Stimulated activated CD8-positive, alpha-beta memory T cell treated with anti-CD3 and anti-CD28 coated beads, Interleukin-12 subunit alpha, Interleukin-12 subunit beta, amount 100 ng/mL, for 1 hour (primary cell): Measurements from ENCODE around the gene NRP1.

Experiments used
- DNase-seq: peaks from one replicate; pipeline ENCODE4 v3.0.0-alpha.2; 2020; ENCODE audit warnings: low read depth

Gene NRP1

DNA sequence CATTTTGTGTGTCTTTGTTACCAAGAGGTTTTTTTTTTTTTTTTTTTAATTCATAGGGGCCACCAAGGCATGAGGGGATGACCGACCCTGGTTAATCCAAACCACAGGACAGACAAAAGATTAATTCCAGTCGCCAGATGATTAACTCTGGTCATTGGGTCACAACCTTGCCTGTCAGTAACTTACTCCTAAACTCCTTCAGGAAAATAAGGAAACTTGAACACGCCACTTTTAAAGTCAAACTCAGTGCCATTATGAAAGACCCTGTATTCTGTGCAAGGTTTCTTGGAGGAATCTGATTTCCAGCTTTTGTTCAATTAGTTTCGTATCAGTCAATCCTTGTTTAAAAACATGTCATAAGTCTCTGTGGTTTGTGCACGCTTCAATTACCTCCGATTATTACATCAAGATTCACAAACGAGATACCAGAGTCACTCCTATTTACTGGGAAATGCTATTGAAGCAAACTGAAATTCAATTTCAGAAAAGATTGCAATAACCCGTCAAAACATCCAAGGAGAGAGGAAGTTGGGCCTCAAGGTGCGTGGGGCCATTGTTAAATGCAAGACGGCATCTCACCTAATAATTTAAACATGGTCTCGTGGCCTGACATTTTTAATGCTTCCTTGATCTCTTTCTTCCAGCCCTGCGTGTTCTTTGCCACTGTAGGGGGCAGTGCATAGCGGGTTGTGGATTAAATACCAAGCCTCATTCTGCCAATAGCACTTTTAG is 44.0 kb downstream of the NRP1 start:
- DNase-seq, result no peak

DNA sequence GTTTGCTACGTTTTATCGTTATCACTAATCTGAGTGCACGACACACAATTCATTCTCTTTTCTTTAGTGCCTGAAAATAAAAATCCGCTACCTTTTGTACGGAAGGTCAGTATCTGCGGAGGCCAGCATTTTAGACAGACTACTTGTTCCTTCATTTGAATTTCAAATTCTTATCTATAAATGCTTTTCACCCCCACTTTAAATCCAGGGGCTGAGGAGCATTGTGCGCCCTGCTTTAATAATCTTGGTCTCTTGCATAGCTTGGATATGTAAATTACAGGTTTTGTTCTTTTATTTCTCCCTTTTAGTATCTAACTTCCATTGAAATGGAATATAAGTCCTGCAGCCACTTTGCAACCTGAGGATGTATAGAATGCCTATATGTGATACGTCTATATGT is 44.7 kb downstream of the NRP1 start:
- no peak for DNase-seq

DNA sequence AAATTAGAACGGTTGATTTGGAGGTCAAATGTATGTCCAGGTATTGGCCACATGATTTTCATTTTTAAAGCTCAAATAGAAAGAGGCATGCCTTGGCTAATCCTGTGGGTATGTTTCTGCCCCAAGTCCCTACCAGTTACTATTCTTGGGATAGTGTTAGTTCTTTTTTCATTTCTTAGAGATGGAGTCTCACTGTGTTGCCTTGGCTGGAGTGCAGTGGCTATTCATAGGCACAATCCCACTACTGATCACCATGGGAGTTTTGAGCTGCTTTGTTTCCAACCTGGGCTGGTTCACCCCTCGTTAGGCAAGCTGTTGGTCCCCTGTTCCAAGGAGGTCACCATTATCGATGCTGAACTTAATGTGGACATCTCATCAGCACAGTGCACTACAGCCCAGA is 46.3 kb downstream of the NRP1 start:
- DNase-seq, result no peak

DNA sequence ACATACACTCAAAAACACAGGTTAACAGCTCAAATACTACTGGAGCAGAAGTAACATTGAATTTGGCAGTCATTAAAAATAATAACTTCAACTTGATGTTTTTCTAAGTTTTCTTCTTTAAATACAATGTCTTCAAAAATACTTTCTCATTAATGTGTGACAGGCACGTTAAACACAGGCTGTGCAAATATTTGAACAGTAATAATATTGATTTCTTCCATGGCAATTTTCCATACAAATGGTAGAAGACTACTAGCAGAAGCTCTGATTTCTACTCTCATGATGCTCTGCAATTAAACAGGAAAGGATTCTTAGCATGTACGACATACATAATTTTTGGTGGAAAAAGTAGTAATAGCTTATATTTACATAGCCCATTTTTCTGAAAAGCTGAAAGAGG is 47.4 kb downstream of the NRP1 start:
- no peak for DNase-seq

DNA sequence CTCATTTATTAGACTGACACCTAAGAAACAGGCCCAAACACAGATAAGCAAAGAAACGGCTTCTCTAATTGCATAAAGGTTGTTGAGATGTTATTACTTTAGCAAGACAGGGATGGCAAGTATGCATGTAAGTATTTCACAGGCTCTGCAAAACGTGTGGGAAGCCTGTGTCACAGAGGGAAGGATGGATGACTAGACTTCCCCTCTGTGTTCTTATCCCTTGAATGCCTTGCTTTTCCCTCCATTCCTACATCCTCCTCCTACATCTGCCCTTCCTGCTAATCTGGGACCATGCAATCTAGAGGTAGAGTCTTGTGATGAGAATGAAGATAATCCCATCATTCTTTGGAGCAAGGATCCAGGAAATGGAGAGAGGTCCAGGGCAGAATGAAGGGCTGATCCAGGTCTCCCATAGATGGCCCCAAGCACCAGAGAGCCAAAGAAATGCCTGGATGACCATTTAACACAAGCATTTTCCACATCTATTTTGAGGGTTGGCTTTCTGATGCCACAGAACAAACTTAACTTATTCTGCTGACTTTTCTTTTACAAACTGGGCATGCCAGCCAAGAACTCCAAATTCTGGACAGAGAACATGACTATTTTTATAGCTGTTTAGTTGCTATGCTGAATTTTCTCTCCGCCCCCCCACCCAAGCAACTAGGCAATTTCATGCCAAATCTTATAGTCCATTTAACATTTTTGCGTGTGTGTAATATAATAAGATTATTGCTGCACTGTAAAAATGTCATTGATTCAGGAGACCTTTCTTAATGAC is 48.1 kb downstream of the NRP1 start:
- DNase-seq, result no peak

DNA sequence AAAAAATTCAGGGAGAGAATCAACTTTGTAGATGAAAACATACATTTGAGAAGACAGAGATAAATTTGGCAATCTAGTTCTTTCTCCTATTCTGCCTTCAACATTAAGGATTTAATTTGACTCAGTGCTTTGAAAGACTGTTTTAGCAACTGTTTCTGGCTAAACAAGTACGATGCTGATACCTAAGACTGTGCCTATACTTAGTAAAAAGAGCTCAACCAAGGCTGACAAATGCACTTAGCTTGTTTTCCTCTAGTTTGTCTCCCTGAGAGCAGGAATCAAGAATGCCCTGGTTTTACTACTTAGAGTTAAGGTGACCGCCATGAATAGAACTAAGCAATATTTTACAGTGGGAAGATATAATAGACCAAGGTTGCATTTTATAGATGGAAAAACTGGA is 49.5 kb downstream of the NRP1 start:
- no peak for DNase-seq

DNA sequence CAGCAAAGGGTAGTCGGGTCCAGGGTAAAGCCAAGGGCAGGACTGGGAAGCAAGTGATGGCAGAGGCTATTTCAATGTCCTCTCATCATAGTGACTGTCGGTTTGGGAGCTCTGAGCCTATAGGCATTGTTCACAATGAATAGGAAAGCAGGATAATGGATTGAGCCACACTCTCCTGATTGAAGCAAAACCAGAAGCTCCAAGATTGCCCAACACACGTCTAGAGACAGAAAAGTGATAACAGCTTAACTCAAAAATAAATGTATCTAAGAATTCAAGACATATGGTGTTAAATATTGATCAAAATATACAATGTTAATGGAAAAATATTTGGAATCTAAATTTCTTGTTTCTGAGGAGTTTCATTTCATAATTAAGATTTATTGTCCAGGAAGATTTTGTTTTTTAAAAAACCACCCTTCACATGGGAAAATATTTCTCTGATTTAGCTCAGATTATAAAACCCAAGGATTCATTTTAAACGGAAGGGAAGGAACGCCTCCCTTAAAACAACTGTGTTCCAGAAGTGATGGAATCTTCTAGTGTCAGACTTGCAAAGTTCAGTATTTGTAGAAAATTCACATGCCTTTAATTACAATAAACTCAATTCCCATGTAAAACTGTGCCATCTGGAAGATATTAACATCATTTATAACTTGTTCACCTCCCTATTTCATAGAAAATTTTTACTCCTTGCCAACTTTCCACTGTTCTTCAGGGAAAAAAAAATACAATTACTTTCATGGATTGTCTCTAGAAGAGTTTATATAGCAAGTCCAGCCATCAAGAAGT is 54.5 kb downstream of the NRP1 start:
- no peak for DNase-seq

DNA sequence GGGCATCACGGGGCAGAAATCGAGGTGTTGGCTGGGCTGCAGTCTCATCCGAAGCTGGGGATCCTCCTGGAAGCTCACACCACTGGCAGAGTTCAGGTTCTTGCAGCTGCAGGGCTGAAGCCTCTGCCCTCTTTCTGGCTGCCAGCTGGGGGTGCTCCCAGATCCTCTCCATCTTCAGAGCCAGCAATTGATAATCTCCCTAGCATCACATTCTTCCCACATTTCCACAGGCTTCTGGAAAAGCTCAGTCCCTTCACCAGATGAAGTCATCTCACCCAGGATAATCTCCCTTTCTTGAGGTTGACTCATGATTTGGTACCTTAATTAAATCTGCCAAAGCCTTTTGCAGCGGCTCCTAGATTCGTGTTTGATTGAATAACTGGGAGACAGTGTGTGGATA is 55.2 kb downstream of the NRP1 start:
- DNase-seq, result no peak

DNA sequence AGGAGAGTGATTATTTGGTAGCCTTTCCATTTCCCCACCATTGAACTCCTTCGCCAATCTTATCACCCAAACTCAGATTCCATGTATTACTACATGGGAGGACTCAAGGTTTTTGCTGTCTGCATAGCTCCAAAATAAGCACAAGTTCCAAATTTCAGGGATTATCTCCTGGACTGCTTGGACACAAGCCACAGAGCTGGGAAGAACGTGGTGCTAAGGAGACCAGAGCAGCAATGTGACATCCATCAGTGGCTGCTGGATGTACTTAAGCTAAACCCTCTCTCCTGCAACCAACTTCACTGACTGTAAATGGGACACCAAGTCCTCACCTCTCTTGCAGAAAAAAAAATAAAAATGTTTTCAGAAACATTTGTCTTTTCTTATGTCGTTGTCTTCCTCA is 56.3 kb downstream of the NRP1 start:
- no peak for DNase-seq

DNA sequence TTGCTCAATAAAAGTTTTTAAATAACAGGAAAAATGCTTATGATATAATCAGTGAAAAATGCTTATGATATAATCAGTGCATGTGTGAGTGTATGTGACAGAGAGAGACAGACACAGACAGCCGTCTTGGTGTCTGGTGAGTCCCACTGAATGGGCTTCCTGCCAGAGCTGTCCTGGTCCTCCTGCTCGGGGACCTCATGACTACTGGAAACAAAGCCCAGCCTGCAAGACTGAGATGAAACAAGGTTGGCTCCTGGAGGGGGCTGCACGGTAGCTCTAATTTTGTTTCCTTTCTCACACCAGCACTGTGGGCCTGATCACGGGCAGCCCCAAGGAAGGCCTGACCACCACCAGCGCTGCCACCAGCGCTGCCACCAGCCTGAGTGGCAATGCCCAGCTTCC is 57.3 kb downstream of the NRP1 start:
- DNase-seq, result no peak

DNA sequence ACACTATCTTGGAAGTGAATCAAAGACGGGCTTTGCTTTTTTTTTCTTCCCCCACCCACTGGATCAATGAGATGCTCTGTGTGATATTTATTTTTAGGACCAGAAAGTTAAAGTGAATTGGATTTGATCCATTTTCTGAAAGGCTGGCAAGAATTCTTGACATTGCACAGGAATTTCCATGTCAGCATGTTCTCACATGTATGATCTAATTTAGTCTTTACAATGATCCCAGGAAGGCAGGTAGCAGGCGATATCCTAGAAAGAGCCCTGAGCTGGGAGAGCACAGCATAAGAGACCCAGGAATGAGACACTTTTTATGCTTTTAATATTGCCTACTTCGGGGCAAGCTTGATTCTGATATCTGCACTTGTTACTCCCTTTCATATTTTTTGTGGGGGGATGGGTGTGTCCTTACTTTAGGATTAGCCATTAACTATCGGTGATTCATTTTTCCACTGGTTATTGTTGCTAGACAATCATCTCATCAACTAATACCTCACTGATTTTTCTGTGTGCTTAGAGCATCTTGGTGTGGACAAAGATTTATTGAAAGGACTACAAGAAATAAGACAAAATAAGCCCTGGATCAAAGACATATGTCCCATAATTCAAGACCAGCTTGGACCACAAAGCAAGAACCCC is 58.1 kb downstream of the NRP1 start:
- no peak for DNase-seq

DNA sequence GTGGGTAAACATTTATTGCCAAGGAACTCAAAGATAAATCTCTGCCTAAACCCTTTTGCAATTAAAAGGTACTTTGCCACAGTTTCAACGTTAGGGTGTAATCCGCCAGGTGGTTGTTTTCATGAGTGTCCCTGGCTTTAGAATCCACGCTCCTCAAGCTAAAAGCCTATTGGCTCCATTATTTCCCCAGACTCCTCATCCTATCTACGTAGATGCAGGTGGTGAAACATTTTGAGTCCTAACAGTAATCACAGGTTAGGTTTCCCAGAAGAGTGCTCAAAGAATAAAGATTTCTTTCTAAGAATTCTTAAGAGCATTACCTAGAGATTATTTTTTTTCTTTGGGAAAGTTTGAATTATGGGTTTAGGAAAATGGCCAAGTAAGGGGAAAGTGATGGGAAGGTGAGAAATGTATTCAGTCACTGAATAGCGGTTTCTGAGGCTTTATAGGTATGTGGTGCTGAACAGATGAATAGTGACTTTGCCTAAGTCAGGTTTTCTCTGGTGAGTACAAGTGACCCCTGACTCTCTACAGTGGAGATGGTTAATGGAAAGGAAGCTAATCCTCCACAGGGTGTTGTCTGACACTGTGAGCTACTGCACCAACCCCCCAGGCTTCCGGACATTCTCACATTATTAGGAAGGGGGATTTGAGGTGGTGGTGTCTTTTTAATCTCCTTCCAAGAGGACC is 60.2 kb downstream of the NRP1 start:
- DNase-seq, result no peak

DNA sequence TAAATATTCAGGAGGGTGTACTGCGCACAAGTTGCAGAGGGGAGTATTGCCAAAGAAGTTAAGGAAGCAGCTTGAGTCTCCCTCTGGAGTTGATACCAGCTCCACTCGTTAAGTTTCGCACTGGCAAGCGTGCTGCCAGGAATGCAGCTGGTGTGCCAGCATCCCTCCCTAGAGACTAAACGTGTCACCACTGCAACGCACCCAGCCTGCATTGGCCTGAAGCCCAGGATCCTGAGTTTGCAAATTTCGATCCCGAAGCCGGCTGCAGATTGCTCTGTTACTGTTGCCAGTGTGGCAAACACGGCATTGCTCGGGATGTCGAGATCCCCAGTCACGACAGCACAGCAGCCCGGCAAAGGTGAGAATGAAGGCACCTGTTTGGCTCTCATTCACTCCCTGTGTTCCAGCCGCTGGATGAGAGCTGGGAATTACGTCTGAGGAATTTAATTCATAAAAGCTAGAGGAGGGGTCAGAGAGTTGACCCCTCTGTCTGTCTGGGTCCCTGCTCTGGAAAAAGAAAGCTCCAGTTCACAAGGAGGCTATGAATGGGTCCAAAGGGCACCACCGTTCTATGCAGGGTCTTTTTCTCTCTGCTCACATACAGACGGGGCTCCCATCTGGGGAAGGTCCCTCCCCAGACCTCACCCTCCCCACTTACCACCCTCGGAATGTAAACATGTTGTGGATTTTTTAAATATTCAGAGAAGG is 61.0 kb downstream of the NRP1 start:
- no peak for DNase-seq

DNA sequence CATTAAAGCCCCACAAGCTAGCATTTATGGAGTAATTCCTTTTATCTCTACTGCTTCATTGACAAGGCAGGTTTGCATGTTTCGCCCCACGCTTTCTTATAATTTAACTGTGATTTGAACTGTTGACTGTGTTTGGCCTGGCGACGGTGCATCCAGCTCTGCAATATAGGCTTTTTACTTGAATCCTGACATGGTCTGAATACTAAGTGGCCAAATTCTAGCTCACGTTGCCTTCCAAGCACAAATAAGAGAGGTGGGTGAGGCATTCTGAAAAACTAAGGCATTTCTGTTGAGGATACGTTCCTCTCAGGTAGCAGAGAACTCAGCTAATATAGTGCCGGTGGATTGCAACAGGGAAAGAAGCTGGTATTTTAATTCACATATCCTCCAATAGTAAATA is 61.8 kb downstream of the NRP1 start:
- no peak for DNase-seq

DNA sequence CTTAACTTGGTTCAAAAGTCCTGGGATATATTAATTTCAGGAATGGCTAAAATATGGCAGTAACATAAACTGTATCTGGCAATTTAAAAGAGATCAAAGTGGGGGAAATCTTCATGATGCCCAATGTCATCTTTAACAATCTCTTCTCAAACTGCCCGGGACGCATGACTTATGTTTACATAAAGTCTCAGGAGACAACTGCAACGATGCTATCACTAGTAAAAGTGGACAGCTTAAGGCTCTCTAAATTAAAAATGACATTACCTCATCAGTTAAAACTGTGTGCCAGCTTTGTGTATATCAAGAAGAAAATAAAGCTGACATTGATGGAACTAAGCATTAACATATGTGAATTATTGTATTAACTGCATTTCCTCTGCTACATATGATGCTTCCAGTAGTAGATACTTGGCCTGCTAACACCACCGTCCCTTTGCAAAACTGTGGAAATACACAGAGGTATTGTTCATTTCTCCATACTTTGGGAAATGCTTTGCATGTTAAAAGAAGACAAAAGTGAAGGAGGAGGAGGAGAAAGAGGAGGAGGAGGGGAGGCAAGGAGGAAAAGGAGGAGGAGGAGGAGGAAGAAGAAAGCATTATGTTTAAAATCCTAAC is 62.4 kb downstream of the NRP1 start:
- no peak for DNase-seq

DNA sequence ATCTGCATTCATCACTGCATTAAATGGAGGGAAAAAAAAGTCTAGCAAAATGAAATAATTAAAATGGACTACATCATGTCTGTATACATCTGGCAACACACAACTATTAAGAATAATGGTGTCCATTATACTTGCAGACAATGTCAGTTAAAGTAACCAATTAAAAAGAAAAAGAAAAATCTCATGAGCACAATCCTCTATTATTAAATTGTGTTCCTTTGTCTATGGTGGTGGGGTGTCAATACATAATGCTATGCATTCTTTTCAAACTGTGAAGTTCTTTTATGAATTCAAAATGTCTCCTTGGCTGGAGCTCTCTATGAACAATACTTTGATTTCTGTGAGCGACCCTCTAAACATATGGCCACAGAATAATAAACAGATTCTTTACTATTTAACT is 63.5 kb downstream of the NRP1 start:
- DNase-seq, result no peak

DNA sequence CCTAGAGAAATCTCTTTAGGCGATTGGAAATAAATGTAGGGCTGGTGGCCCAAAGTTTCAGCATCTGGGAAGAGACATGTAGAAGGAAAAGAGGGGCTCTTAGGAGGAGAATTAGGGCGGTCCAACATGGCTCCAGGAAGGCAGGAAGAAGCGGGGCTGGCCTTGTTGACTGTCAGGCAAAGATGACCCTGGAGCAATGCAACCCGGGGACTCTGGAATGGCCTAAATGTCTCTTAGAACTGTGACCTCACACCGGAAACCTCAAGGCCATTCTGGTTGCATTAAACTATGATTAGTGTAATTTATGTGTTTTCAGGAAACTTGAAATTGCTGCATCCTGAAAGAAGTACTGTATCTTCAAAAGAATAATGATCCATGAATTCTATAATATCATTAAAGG is 66.8 kb downstream of the NRP1 start:
- DNase-seq, result no peak

DNA sequence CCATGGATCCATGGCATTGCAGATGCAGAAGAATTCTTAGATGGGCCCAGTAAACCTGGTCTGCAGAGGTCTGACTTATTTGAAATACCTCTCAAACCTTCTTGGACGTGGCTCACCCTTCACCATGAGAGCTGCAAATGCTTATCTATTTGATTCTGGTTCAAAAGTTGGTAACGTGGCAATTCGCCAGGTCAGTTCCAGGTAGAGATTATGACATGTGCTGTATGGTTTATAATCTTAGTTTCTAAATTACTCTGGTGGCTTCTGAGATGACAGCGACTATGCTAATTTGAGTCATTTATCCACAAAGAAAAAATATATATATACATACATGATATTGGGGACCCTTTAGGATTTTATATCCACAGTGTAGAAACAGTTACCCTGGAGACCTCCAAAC is 68.8 kb downstream of the NRP1 start:
- no peak for DNase-seq

DNA sequence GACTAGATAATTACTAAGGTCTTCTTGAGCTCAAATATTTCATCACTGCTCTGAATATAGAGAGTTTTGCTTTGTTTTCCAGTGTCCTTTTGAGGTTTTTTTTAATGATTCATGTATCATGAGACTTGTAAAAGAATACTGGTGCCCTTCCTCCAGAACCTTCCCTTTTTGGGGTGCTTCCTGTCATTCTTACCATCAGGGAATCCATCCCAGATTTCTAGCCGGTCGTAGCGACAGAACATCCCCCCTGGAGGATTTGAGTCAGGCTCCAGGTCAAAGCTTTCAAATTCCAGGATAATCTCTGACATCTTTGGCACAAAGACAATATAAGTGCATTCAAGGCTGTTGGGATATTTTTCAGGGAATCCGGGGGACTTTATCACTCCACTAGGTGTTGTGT is 71.0 kb downstream of the NRP1 start:
- DNase-seq, result no peak

DNA sequence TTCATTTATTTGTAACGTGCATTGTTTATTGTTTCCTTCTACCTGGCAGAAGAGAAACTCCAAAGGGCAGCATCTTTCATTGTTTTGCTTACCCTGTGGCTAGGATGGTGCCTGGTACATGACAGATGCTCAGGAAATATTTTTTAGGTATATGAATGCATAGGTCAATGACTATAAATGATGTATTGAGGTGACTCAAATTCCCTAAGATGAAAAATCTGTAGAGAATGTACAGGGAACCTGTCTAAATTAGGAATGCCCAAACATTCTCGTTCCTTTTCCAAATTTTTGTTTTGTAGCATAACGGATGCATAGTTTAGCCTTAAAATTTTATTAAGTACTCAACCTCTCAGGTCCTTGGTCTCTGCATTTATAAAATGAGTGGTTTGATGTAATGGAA is 71.6 kb downstream of the NRP1 start:
- no peak for DNase-seq
